Activated T-cell treated with anti-CD3 and anti-CD28 coated beads, Interleukin-2, amount 50 U/mL, for 4 hours (primary cell): ENCODE data around the gene TFB1M. TPM values are rescaled to one million over a fixed set of nuclear protein-coding genes. Genes with fewer than 3 reads are reported as not detected.
"Not testable (repeated sequence)": the region's sequence is repeated elsewhere in the genome, so short reads cannot be mapped to it uniquely, and the experiment has no call there.

ENCODE experiments used
- ATAC-seq, 2 donors: fragments of 200-7000 bp; cut with Tn5 transposase; one replicate each; pipeline ENCODE4 v1.10.0; 2021
- DNase-seq: peaks from one replicate; pipeline ENCODE4 v3.0.0-alpha.2; 2020
- H3K27me3 Mint-ChIP-seq: one replicate; pipeline ENCODE4 v1.8.0; 2021; ENCODE audit warnings: low read depth, mixed read lengths
- H3K36me3 Mint-ChIP-seq: one replicate; pipeline ENCODE4 v1.8.0; 2022; ENCODE audit warnings: mixed read lengths; ENCODE audit not compliant: insufficient read depth
- H3K4me1 Mint-ChIP-seq: one replicate; pipeline ENCODE4 v1.8.0; 2021; ENCODE audit warnings: low read depth, mixed read lengths
- H3K4me3 Mint-ChIP-seq: one replicate; pipeline ENCODE4 v1.8.0; 2021; ENCODE audit warnings: mild to moderate bottlenecking, moderate library complexity, mixed read lengths
- H3K9me3 Mint-ChIP-seq: one replicate; pipeline ENCODE4 v1.8.0; 2021; ENCODE audit warnings: mixed read lengths
- total RNA-seq, 3 donors: library from RNA; stranded (reverse); gene quantifications; one replicate each; pipeline ENCODE4 v1.2.1, GENCODE V29; 2021

The TFB1M gene
- total RNA-seq, 3 donors from 2014 or later, result 21.8 to 41.7 (median 27.4) TPM

- Mint-ChIP-seq H3K4me1 (peaks cover 11% of the 10 kb centered on the region), H3K9me3 (no peaks in the 10 kb centered on the region), H3K4me3 (no peak overlapping the region), H3K27me3 (no peaks in the 10 kb centered on the region), H3K36me3 (no peaks in the 10 kb centered on the region)
- DNase-seq, result no peak
- no peak for ATAC-seq
Measured at GRCh38 chr6:155324993-155325392, 10.7 kb upstream of the TFB1M start.

DNA sequence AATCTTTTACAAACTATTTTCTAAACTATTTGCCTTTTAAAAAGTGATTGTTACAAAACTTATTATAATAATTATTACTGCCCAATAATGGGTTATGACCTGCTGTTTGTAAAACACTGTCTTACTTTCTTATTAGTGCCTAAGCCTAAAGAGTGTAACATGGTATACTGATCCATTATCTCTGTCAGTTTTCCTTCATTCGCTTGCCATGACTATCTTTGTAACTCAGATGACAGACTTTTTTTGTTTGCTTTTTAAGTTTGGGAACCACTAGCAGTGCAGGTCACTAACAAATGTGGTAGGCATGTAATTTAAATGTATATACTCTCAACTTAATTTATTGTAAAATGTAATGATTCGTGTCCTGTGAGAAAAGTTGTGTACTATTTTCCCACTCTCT lies 9.9 kb upstream of the TFB1M start:
- ATAC-seq (no peak), DNase-seq (no peak)
- Mint-ChIP-seq H3K9me3 (no peaks in the 10 kb centered on the region), H3K4me3 (no peak overlapping the region), H3K27me3 (no peaks in the 10 kb centered on the region), H3K36me3 (no peaks in the 10 kb centered on the region), H3K4me1 (peaks cover 13% of the 10 kb centered on the region)

GRCh38 chr6:155319902-155320301 lies 5.6 kb upstream of the TFB1M start:
- ATAC-seq (no peak), DNase-seq (no peak)
- Mint-ChIP-seq H3K4me1 (peaks cover 9% of the 10 kb centered on the region), H3K36me3 (no peaks in the 10 kb centered on the region), H3K9me3 (no peaks in the 10 kb centered on the region), H3K4me3 (no peak overlapping the region), H3K27me3 (no peaks in the 10 kb centered on the region)

DNA sequence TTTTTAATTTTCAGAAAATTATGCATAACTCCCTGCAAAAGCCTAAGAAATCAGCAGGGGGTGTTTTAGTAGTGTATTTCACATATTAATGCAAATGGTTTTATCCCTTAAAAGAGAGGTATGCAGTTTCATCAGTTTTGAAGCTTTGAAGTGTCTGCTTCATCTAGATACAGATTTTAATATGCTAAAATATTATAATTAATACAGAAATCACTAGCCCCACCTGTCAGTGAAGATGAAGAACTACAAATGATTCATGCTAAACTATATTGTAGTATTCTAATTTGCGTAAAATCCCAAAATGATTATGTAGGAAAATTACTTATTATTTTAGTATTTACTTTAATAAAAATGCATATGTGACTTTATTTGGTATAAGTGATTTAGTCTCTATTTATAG lies 2.9 kb upstream of the TFB1M start:
- DNase-seq (no peak), ATAC-seq (no peak)
- Mint-ChIP-seq H3K4me3 (no peak overlapping the region), H3K27me3 (no peaks in the 10 kb centered on the region), H3K36me3 (peaks cover 2% of the 10 kb centered on the region), H3K9me3 (no peaks in the 10 kb centered on the region), H3K4me1 (peaks cover 26% of the 10 kb centered on the region)

GRCh38 chr6:155316419-155316818 lies 2.1 kb upstream of the TFB1M start:
- Mint-ChIP-seq H3K9me3 (no peaks in the 10 kb centered on the region), H3K36me3 (peaks cover 3% of the 10 kb centered on the region), H3K4me1 (peaks cover 33% of the 10 kb centered on the region), H3K27me3 (no peaks in the 10 kb centered on the region), H3K4me3 (no peak overlapping the region)
- DNase-seq (no peak), ATAC-seq (no peak)

- DNase-seq, result no peak
- Mint-ChIP-seq H3K4me3 (peak overlapping the region; percentile 96), H3K27me3 (no peaks in the 10 kb centered on the region), H3K9me3 (no peaks in the 10 kb centered on the region), H3K36me3 (peaks cover 4% of the 10 kb centered on the region), H3K4me1 (peaks cover 35% of the 10 kb centered on the region)
- no peak for ATAC-seq
Measured at GRCh38 chr6:155315516-155315871, 1.2 kb upstream of the TFB1M start.

GRCh38 chr6:155314773-155315515 lies 660 bp upstream of the TFB1M start:
- ATAC-seq, result peak; percentile 32 to 46
- peak overlapping the region; percentile 96 for H3K4me3 Mint-ChIP-seq

GRCh38 chr6:155313602-155314091 lies 637 bp downstream of the TFB1M start:
- Mint-ChIP-seq H3K36me3 (peaks cover 11% of the 10 kb centered on the region), H3K4me3 (peak overlapping the region; percentile 96), H3K9me3 (no peaks in the 10 kb centered on the region), H3K4me1 (peaks cover 41% of the 10 kb centered on the region), H3K27me3 (no peaks in the 10 kb centered on the region)
- DNase-seq, result no peak
- peak; percentile 28 to 31 for ATAC-seq

More at GRCh38 chr6:155314773-155315515, 660 bp upstream of the TFB1M start:
- Mint-ChIP-seq H3K36me3 (peaks cover 7% of the 10 kb centered on the region), H3K27me3 (no peaks in the 10 kb centered on the region), H3K4me1 (peaks cover 38% of the 10 kb centered on the region), H3K9me3 (no peaks in the 10 kb centered on the region)
- no peak for DNase-seq

GRCh38 chr6:155312950-155313349 lies 1.3 kb downstream of the TFB1M start:
- H3K9me3 Mint-ChIP-seq, DNase-seq, ATAC-seq, H3K27me3 Mint-ChIP-seq: not testable (repeated sequence)
- peaks cover 11% of the 10 kb centered on the region for H3K36me3 Mint-ChIP-seq
- H3K4me1 Mint-ChIP-seq, result peaks cover 45% of the 10 kb centered on the region
- H3K4me3 Mint-ChIP-seq, result peak overlapping the region; percentile 96

DNA sequence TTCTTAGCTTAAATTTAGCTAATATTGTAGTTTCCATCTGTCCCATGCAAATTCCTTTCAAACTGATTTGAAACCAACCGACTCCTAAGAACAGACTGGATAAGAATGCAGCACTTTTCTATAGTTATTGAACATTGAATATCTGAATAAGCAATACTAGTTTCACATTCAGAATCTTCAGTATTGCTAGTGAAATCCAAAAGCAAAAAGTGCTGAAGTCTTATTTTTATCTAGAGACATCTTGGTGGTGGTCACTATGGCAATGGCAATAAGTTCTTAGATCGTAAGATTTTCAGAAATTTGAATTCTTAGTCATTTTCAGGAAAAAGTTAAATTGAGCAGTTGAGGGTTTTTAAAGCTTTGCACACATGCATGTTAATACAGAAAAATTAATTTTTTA lies 2.7 kb downstream of the TFB1M start:
- DNase-seq (no peak), ATAC-seq (no peak)
- no peaks in the 10 kb centered on the region for H3K27me3 Mint-ChIP-seq
- peaks cover 51% of the 10 kb centered on the region for H3K4me1 Mint-ChIP-seq
- H3K4me3 Mint-ChIP-seq, result no peak overlapping the region
- H3K9me3 Mint-ChIP-seq, result no peaks in the 10 kb centered on the region
- H3K36me3 Mint-ChIP-seq, result peaks cover 19% of the 10 kb centered on the region

DNA sequence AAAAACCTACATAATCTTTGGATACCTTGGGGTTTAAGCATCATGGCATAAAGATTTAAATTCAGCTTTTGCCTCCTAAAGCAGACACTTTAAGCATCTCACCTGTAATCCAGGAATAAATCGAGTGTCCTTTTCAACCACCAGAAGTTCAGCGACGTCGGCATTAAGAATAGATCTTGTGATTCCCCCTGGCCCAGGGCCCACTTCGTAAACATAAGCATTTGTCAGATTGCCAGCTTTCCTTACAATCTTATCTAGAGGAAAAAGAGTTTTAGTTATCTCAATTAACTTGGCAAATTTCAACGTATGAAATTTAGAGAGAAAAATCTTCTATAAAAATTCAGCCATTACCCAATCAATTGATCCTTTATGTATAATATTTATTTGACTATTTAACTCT lies 3.2 kb downstream of the TFB1M start:
- Mint-ChIP-seq H3K27me3 (no peaks in the 10 kb centered on the region), H3K4me3 (no peak overlapping the region), H3K36me3 (peaks cover 23% of the 10 kb centered on the region), H3K9me3 (no peaks in the 10 kb centered on the region), H3K4me1 (peaks cover 52% of the 10 kb centered on the region)
- DNase-seq, result no peak
- no peak for ATAC-seq

GRCh38 chr6:155310596-155310995 lies 3.7 kb downstream of the TFB1M start:
- DNase-seq (no peak), ATAC-seq (no peak)
- Mint-ChIP-seq H3K9me3 (no peaks in the 10 kb centered on the region), H3K36me3 (peaks cover 23% of the 10 kb centered on the region), H3K4me3 (no peak overlapping the region), H3K27me3 (no peaks in the 10 kb centered on the region), H3K4me1 (peaks cover 52% of the 10 kb centered on the region)

- Mint-ChIP-seq H3K27me3 (no peaks in the 10 kb centered on the region), H3K36me3 (peaks cover 28% of the 10 kb centered on the region), H3K4me3 (no peak overlapping the region), H3K4me1 (peaks cover 46% of the 10 kb centered on the region), H3K9me3 (no peaks in the 10 kb centered on the region)
- DNase-seq (no peak), ATAC-seq (no peak)
Measured at GRCh38 chr6:155309150-155309549, 5.1 kb downstream of the TFB1M start.

GRCh38 chr6:155306958-155307357 lies 7.3 kb downstream of the TFB1M start:
- peaks cover 29% of the 10 kb centered on the region for H3K4me1 Mint-ChIP-seq
- DNase-seq (no peak), ATAC-seq (no peak)
- H3K4me3 Mint-ChIP-seq, result no peak overlapping the region
- H3K9me3 Mint-ChIP-seq, result no peaks in the 10 kb centered on the region
- H3K27me3 Mint-ChIP-seq, result no peaks in the 10 kb centered on the region
- peaks cover 36% of the 10 kb centered on the region for H3K36me3 Mint-ChIP-seq

- Mint-ChIP-seq H3K9me3 (no peaks in the 10 kb centered on the region), H3K36me3 (peaks cover 40% of the 10 kb centered on the region), H3K4me3 (no peak overlapping the region), H3K27me3 (no peaks in the 10 kb centered on the region), H3K4me1 (peaks cover 15% of the 10 kb centered on the region)
- ATAC-seq (no peak), DNase-seq (no peak)
Measured at GRCh38 chr6:155303361-155303870, 10.9 kb downstream of the TFB1M start.
